HCT116 (cell line): Measurements from ENCODE around the gene ASIC1.

Source experiments
- CEBPB ChIP-seq: IDR thresholded peaks from 2 replicates; pipeline ENCODE4 v1.6.1; 2012; ENCODE audit warnings: low read depth
- CTCF ChIP-seq, 3 experiments: fragments of 200-600 bp in 1 of 3; sonication (generic) in 1 of 3; IDR thresholded peaks in 2 of 3; conservative IDR thresholded peaks in 1 of 3; 2 replicates each; pipeline ENCODE4 v1.5.1; 2012 to 2017; ENCODE audit warnings: low read depth in 2 of 3, low read length in 2 of 3, antibody characterized with exemption in 1 of 3, borderline replicate concordance in 1 of 3, control low read depth in 1 of 3, mild to moderate bottlenecking in 1 of 3, mixed read lengths in 1 of 3, mixed run types in 1 of 3, moderate library complexity in 1 of 3; ENCODE audit not compliant: insufficient read depth in 1 of 3
- EGR1 ChIP-seq: IDR thresholded peaks from 2 replicates; pipeline ENCODE4 v1.6.1; 2012; ENCODE audit warnings: low read depth
- ELF1 ChIP-seq: IDR thresholded peaks from 2 replicates; pipeline ENCODE4 v1.6.1; 2012; ENCODE audit warnings: low read depth, borderline replicate concordance
- POLR2A ChIP-seq: IDR thresholded peaks from 2 replicates; pipeline ENCODE4 v1.7.0; 2011; ENCODE audit warnings: borderline replicate concordance; ENCODE audit not compliant: insufficient read depth, insufficient read length; ENCODE audit errors: extremely low read depth
- RAD21 ChIP-seq: IDR thresholded peaks from 2 replicates; pipeline ENCODE4 v1.6.1; 2012; ENCODE audit warnings: low read depth, mild to moderate bottlenecking

GRCh38 chr12:50082644-50083043 is 25.2 kb downstream of the ASIC1 start:
- TF ChIP-seq POLR2A (no peak), ELF1 (no peak), CEBPB (no peak), CTCF (IDR thresholded peaks at IDR 0.05 in 2 of 3, conservative IDR thresholded peaks at IDR 0.05 in 1 of 3; ENCODE audit: borderline replicate concordance in 1 of 3, insufficient read depth in 1 of 3, low read depth in 2 of 3, low read length in 2 of 3) (no peak), RAD21 (no peak), EGR1 (no peak)
